ENCODE results near the gene CNTN4. TPM values are rescaled to one million over a fixed set of nuclear protein-coding genes. Genes with fewer than 3 reads are reported as not detected.

Gene CNTN4
- total and polyA plus RNA-seq, 10 donors = 0.20 to 4.3 (median 1.5) TPM

DNA sequence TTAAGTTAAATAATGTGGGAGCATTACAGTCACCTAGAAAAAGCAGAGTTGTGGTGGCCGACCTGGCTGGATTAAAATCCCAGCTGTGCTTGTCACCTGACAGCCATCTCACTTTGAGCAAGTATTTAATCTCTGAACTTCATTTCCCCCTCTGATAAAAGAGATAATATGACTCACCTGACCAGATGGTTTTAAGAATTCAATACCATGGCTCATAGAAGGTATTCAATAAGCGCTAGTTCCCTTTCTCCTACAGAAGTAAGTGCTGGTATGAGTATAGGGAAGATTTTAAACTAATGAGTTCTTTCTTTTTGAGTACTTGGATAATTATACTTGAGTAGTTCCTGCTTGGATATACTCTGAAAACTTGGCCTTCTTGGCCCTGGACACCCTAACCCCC is 686.0 kb downstream of the CNTN4 start:
- no peak overlapping the region for H3K27ac ChIP-seq
- H3K9me3 ChIP-seq = no peaks in the 10 kb centered on the region
- H3K36me3 ChIP-seq = no peaks in the 10 kb centered on the region
- WGBS, 5 donors = 84 to 100% (median 89%) methylated on average over 2 of the region's 2 CpGs
- DNase-seq = no peak
- H3K4me3 ChIP-seq = no peak overlapping the region
- H3K4me1 ChIP-seq = no peaks in the 10 kb centered on the region
- intact Hi-C loops (cut with DNase I; ENCODE audit: low total_unique reads) = no loop called here
- H3K27me3 ChIP-seq (replicated peaks in 1 of 7) = no peaks in the 10 kb centered on the region
- TF ChIP-seq POLR2AphosphoS5 (IDR thresholded peaks at IDR 0.05) (no peak), POLR2A (IDR thresholded peaks at IDR 0.05) (no peak)
- TF ChIP-seq, protein P1, sequence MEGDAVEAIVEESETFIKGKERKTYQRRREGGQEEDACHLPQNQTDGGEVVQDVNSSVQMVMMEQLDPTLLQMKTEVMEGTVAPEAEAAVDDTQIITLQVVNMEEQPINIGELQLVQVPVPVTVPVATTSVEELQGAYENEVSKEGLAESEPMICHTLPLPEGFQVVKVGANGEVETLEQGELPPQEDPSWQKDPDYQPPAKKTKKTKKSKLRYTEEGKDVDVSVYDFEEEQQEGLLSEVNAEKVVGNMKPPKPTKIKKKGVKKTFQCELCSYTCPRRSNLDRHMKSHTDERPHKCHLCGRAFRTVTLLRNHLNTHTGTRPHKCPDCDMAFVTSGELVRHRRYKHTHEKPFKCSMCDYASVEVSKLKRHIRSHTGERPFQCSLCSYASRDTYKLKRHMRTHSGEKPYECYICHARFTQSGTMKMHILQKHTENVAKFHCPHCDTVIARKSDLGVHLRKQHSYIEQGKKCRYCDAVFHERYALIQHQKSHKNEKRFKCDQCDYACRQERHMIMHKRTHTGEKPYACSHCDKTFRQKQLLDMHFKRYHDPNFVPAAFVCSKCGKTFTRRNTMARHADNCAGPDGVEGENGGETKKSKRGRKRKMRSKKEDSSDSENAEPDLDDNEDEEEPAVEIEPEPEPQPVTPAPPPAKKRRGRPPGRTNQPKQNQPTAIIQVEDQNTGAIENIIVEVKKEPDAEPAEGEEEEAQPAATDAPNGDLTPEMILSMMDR (IDR thresholded peaks at IDR 0.05 in 8 of 11, conservative IDR thresholded peaks at IDR 0.05 in 3 of 11) = no peak

DNA sequence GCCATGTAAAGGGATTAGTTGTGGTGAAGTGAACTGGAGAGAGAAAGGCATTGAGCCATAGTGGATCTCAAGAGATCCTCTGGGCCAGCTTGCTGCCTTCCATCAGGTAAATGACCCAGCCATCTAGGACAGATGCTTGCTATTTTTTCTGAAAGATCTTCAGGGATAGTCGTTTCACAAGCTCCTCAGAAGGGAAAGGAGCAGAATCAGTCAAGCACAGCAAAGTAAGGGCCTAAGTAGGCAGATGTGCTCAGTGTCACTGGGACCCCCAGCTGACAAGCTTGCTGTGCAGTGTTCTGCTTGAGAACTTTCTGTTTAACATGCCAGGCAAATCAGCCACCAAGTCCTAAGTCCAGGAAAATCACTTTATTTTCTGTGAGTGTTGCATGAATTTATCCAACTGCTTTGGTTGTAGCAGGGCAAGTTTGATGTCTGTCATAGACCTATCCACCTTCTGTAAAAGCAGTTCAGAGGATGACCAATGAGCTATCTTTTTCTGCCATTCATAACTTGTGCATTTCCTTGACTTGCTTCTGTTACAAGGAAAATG is 691.7 kb downstream of the CNTN4 start:
- whole genome bisulfite sequencing, 5 donors = 18 to 64% (median 31%) methylated on average over 1 of the region's 1 CpG
- Histone ChIP-seq H3K36me3 (no peaks in the 10 kb centered on the region), H3K9me3 (no peaks in the 10 kb centered on the region), H3K4me3 (no peak overlapping the region), H3K4me1 (no peaks in the 10 kb centered on the region), H3K27me3 (replicated peaks in 1 of 7) (no peaks in the 10 kb centered on the region), H3K27ac (no peak overlapping the region)
- intact Hi-C loops (cut with DNase I; ENCODE audit: low total_unique reads) = no loop called here
- no peak for DNase-seq
- TF ChIP-seq, protein P1 (IDR thresholded peaks at IDR 0.05 in 8 of 11, conservative IDR thresholded peaks at IDR 0.05 in 3 of 11) = no peak
- TF ChIP-seq POLR2A (IDR thresholded peaks at IDR 0.05) = no peak
- no peak for TF ChIP-seq POLR2AphosphoS5 (IDR thresholded peaks at IDR 0.05)

DNA sequence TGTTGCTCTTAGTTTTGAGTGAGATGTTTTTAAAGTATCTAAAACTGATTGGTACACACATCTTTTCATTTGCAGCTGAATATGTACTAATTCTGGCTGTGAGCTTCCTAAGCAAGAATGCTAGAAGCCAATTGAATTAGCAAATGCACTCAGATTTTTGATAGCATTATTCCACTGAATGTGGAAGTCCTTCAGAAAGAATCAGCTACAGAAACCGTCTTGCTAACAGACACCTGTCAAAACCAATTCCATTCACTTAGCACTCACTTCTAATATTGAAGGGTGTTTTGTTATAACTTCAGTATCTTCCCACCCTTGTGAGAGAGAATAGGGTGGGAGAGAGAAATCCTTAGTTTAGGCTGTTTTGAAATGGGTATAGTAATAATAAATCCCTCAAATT is 693.8 kb downstream of the CNTN4 start:
- intact Hi-C loops (cut with DNase I; ENCODE audit: low total_unique reads) = no loop called here
- DNase-seq = no peak
- H3K27ac ChIP-seq = no peak overlapping the region
- no peaks in the 10 kb centered on the region for H3K36me3 ChIP-seq
- H3K4me3 ChIP-seq = no peak overlapping the region
- H3K27me3 ChIP-seq (replicated peaks in 1 of 7) = no peaks in the 10 kb centered on the region
- 74 to 87% (median 82%) methylated on average over 1 of the region's 1 CpG for WGBS, 5 donors
- TF ChIP-seq POLR2A (IDR thresholded peaks at IDR 0.05) = no peak
- no peak for TF ChIP-seq POLR2AphosphoS5 (IDR thresholded peaks at IDR 0.05)
- TF ChIP-seq, protein P1 (IDR thresholded peaks at IDR 0.05 in 8 of 11, conservative IDR thresholded peaks at IDR 0.05 in 3 of 11) = no peak
- no peaks in the 10 kb centered on the region for H3K4me1 ChIP-seq
- no peaks in the 10 kb centered on the region for H3K9me3 ChIP-seq

DNA sequence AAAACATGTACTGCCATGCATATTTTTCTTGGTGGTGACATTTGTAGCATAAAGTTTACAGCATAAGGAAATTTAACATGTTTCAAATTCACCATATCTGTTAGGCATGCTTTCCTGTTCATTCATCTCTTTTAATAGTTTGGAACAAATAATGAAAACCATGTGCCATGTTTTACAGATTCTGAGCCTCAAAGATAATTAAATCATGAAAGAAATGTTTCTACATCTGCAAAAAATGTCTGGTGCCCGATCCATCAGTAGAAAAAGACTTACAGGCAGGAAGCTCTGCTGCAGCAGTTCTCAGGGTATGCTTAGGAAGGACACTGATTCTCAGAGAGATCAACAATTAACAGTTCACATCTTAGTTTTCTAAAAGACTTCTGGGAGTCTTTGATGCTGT is 695.3 kb downstream of the CNTN4 start:
- no peak for DNase-seq
- Histone ChIP-seq H3K27me3 (replicated peaks in 1 of 7) (no peaks in the 10 kb centered on the region), H3K27ac (no peak overlapping the region), H3K36me3 (no peaks in the 10 kb centered on the region), H3K4me3 (no peak overlapping the region), H3K9me3 (no peaks in the 10 kb centered on the region), H3K4me1 (no peaks in the 10 kb centered on the region)
- TF ChIP-seq, protein P1 (IDR thresholded peaks at IDR 0.05 in 8 of 11, conservative IDR thresholded peaks at IDR 0.05 in 3 of 11) = no peak
- TF ChIP-seq POLR2A (IDR thresholded peaks at IDR 0.05) = no peak
- TF ChIP-seq POLR2AphosphoS5 (IDR thresholded peaks at IDR 0.05) = no peak
- intact Hi-C loops (cut with DNase I; ENCODE audit: low total_unique reads) = no loop called here
- 63 to 78% (median 76%) methylated on average over 1 of the region's 1 CpG for WGBS, 5 donors

All from spleen (tissue), 11 donors.